Parathyroid adenoma (tissue), 2 donors: ENCODE measurements around the gene SOBP.

Experiments
- H2AFZ ChIP-seq: fragments of 300-600 bp; sonication (generic); one replicate; pipeline ENCODE4 v1.7.0; 2017; ENCODE audit warnings: antibody characterized with exemption, mild to moderate bottlenecking
- H3K27ac ChIP-seq: fragments of 300-600 bp; sonication (generic); one replicate; pipeline ENCODE4 v1.7.0; 2017
- H3K27me3 ChIP-seq: fragments of 300-600 bp; sonication (generic); one replicate; pipeline ENCODE4 v1.7.0; 2017; ENCODE audit warnings: low read length; ENCODE audit not compliant: control insufficient read depth, insufficient read depth
- H3K36me3 ChIP-seq: fragments of 300-600 bp; sonication (generic); one replicate; pipeline ENCODE4 v1.7.0; 2017; ENCODE audit warnings: low read length; ENCODE audit not compliant: control insufficient read depth, insufficient read depth
- H3K4me1 ChIP-seq: fragments of 300-600 bp; sonication (generic); one replicate; pipeline ENCODE4 v1.7.0; 2017; ENCODE audit warnings: control low read depth
- H3K4me2 ChIP-seq: fragments of 300-600 bp; sonication (generic); one replicate; pipeline ENCODE4 v1.7.0; 2017; ENCODE audit warnings: low read length
- H3K4me3 ChIP-seq: fragments of 300-600 bp; sonication (generic); one replicate; pipeline ENCODE4 v1.7.0; 2017; ENCODE audit warnings: low read depth, low read length
- H3K79me2 ChIP-seq: fragments of 300-600 bp; sonication (generic); one replicate; pipeline ENCODE4 v1.7.0; 2017; ENCODE audit warnings: control low read depth
- H3K9ac ChIP-seq: fragments of 300-600 bp; sonication (generic); one replicate; pipeline ENCODE4 v1.7.0; 2017; ENCODE audit warnings: mild to moderate bottlenecking
- H3K9me3 ChIP-seq: fragments of 300-600 bp; sonication (generic); one replicate; pipeline ENCODE4 v1.7.0; 2017; ENCODE audit warnings: low read length; ENCODE audit not compliant: control insufficient read depth
- CTCF ChIP-seq: fragments of 300-600 bp; sonication (generic); IDR thresholded peaks from one replicate; pipeline ENCODE4 v1.7.0; 2017; ENCODE audit warnings: antibody characterized with exemption, mild to moderate bottlenecking
- donor health status: primary hyperparathyroidism.

Gene SOBP

DNA sequence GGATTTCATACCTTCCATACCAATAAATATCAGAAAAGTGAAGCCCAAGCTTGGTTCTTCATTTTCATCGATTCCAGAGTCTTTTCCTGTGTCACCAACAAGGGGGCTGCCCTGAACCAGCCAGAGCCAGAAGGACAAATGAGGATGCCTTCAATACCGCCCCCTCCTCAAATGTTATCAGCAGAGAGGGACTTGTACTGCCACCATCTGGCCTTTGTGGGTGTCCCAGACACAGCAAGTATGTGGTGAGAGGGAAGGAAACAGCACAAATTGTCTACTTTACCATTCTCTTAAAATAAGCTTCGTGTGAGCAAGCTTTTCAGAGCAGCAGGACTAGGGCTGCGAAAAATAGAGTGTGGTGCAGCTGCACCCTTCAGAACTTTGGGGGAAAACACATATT is 165.3 kb downstream of the SOBP start:
- H2AFZ ChIP-seq, result no peak overlapping the region
- H3K27ac ChIP-seq, result no peak overlapping the region
- no peaks in the 10 kb centered on the region for H3K27me3 ChIP-seq
- no peak overlapping the region for H3K4me2 ChIP-seq
- H3K9me3 ChIP-seq, result no peaks in the 10 kb centered on the region
- no peak overlapping the region for H3K9ac ChIP-seq
- no peaks in the 10 kb centered on the region for H3K36me3 ChIP-seq
- H3K79me2 ChIP-seq, result no peaks in the 10 kb centered on the region
- H3K4me1 ChIP-seq, result peaks cover 22% of the 10 kb centered on the region
- no peak for TF ChIP-seq CTCF
- H3K4me3 ChIP-seq, result no peak overlapping the region

DNA sequence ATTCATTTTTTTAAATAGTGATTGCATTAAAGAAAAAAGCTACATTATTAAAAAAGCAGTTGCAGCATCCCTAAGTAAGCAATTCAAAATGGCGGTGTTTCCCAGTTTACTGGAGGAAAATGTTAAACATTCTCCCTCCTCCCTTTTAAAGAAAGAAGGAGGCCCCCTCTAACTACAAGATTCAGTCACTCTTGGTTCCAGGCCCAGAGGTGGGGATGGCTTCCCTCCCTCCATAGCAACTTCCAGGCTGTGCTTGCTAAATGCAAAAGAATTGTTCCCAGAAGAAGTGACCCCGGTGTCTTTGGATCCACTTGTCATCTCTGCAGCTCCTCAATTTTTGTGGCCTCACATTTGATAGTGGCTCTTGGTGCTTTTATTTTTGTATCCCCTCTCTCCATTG is 165.9 kb downstream of the SOBP start:
- H3K27me3 ChIP-seq, result no peaks in the 10 kb centered on the region
- no peak for TF ChIP-seq CTCF
- no peaks in the 10 kb centered on the region for H3K79me2 ChIP-seq
- H3K9me3 ChIP-seq, result no peaks in the 10 kb centered on the region
- no peak overlapping the region for H3K27ac ChIP-seq
- no peaks in the 10 kb centered on the region for H3K36me3 ChIP-seq
- no peak overlapping the region for H3K4me3 ChIP-seq
- no peak overlapping the region for H2AFZ ChIP-seq
- H3K4me2 ChIP-seq, result no peak overlapping the region
- no peak overlapping the region for H3K9ac ChIP-seq
- peaks cover 22% of the 10 kb centered on the region for H3K4me1 ChIP-seq

- no peak overlapping the region for H2AFZ ChIP-seq
- no peaks in the 10 kb centered on the region for H3K9me3 ChIP-seq
- no peaks in the 10 kb centered on the region for H3K79me2 ChIP-seq
- peaks cover 22% of the 10 kb centered on the region for H3K4me1 ChIP-seq
- H3K4me3 ChIP-seq, result no peak overlapping the region
- H3K27me3 ChIP-seq, result no peaks in the 10 kb centered on the region
- H3K27ac ChIP-seq, result no peak overlapping the region
- no peaks in the 10 kb centered on the region for H3K36me3 ChIP-seq
- H3K9ac ChIP-seq, result no peak overlapping the region
- no peak for TF ChIP-seq CTCF
- H3K4me2 ChIP-seq, result no peak overlapping the region
These were observed 166.5 kb downstream of the SOBP start for GRCh38 chr6:107656401-107656800.

DNA sequence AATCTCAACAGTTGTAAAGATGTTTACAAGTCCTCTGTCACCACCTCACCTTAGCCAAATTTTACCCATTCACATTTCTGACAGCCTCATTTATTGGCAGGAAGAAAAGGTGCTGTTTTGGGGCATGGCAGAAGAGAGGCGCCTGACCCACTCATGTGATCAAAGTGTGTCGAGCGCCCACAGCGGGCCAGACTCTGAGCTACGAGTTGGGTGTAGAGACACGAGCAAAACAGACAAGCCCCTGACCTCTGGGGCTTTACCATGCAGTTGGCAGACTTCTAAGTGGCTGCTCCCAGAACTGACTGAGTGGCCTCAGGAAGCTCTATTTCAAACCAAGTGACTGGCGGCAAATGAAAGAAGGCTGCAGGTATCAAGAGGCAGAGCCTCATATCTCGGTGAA is 167.0 kb downstream of the SOBP start:
- Histone ChIP-seq H3K9ac (no peak overlapping the region), H3K27ac (no peak overlapping the region), H3K36me3 (no peaks in the 10 kb centered on the region), H3K9me3 (no peaks in the 10 kb centered on the region), H3K27me3 (no peaks in the 10 kb centered on the region), H3K4me1 (peaks cover 22% of the 10 kb centered on the region), H3K4me2 (no peak overlapping the region), H2AFZ (no peak overlapping the region), H3K4me3 (no peak overlapping the region), H3K79me2 (no peaks in the 10 kb centered on the region)
- no peak for TF ChIP-seq CTCF

- H2AFZ ChIP-seq, result no peak overlapping the region
- TF ChIP-seq CTCF, result no peak
- H3K4me3 ChIP-seq, result no peak overlapping the region
- H3K9ac ChIP-seq, result no peak overlapping the region
- H3K4me1 ChIP-seq, result peaks cover 19% of the 10 kb centered on the region
- no peaks in the 10 kb centered on the region for H3K27me3 ChIP-seq
- H3K9me3 ChIP-seq, result no peaks in the 10 kb centered on the region
- H3K79me2 ChIP-seq, result no peaks in the 10 kb centered on the region
- no peaks in the 10 kb centered on the region for H3K36me3 ChIP-seq
- no peak overlapping the region for H3K27ac ChIP-seq
- H3K4me2 ChIP-seq, result no peak overlapping the region
These were observed 167.4 kb downstream of the SOBP start for GRCh38 chr6:107657373-107657754.
